ENCODE measurements around the gene C6. TPM values are rescaled to one million over a fixed set of nuclear protein-coding genes. Genes with fewer than 3 reads are reported as not detected.

Gene C6
- total and polyA plus RNA-seq, 10 of the 15 experiments (the other 5 are each of a cell fraction or from before 2014, with no cell fraction given) = 0.31 TPM; not detected in 9

GRCh38 chr5:41201082-41201772, 12.1 kb downstream of the C6 start:
- Histone ChIP-seq H3K79me2 (ENCODE audit: control insufficient read depth, insufficient read depth, low read length) (no peaks in the 10 kb centered on the region), H3K9ac (ENCODE audit: control insufficient read depth, insufficient read depth, low read length) (no peak overlapping the region), H3K27me3 (replicated peaks in 1 of 2; ENCODE audit: control insufficient read depth in 2 of 2, insufficient read depth in 2 of 2, low read length in 1 of 2) (no peaks in the 10 kb centered on the region), H4K20me1 (ENCODE audit: control insufficient read depth, insufficient read depth) (no peaks in the 10 kb centered on the region), H3K4me1 (ENCODE audit: control insufficient read depth, insufficient read depth, low read length) (no peaks in the 10 kb centered on the region), H3K27ac (ENCODE audit: control insufficient read depth, insufficient read depth) (no peak overlapping the region), H2AFZ (ENCODE audit: control insufficient read depth, low read depth, low read length) (no peak overlapping the region), H3K36me3 (ENCODE audit: control insufficient read depth in 2 of 2, insufficient read depth in 2 of 2, low read length in 1 of 2) (no peaks in the 10 kb centered on the region), H3K4me2 (ENCODE audit: control insufficient read depth, insufficient read depth) (no peak overlapping the region), H3K9me3 (replicated peaks; ENCODE audit: control insufficient read depth, insufficient read depth, low read length) (no peaks in the 10 kb centered on the region), H3K4me3 (no peak overlapping the region)
- in situ Hi-C loops (cut with MboI) (no loop called here), intact Hi-C loops (cut with micrococcal nuclease; ENCODE audit: unreplicated experiment) (no loop called here)
- CTCF ChIA-PET = no interaction called here
- SMC1A ChIA-PET (ENCODE audit: uncharacterized antibody, unreplicated experiment) = no interaction called here
- 5% methylated on average over 1 of the region's 1 CpG for WGBS (ENCODE audit: insufficient coverage, insufficient replicate concordance, low lambda C conversion rate, missing lambda C conversion rate)
- POLR2A ChIA-PET = no interaction called here
- RAD21 ChIA-PET (ENCODE audit: unreplicated experiment) = no interaction called here
- FAIRE-seq = no peak
- no peak for ATAC-seq
- BruUV-seq (replicated peaks) = no TSS peak
- no peak for TF ChIP-seq CEBPB (IDR thresholded peaks at IDR 0.05; ENCODE audit: borderline replicate concordance in 1 of 2, low read depth in 2 of 2, low read length in 2 of 2)
- TF ChIP-seq RB1 (IDR thresholded peaks at IDR 0.05; ENCODE audit: borderline replicate concordance) = no peak
- no peak for TF ChIP-seq EP300 (IDR thresholded peaks at IDR 0.05; ENCODE audit: borderline replicate concordance in 1 of 2, control insufficient read depth in 1 of 2, low read depth in 2 of 2, low read length in 2 of 2)
- no peak for TF ChIP-seq POU2F2 (IDR thresholded peaks at IDR 0.05; ENCODE audit: borderline replicate concordance, low read depth, low read length)
- no peak for TF ChIP-seq ZBED1 (IDR thresholded peaks at IDR 0.05; ENCODE audit: borderline replicate concordance)
- no peak for TF ChIP-seq STAT1 (conservative IDR thresholded peaks at IDR 0.05)
- no peak for TF ChIP-seq MAX (IDR thresholded peaks at IDR 0.05; ENCODE audit: low read depth, low read length)
- TF ChIP-seq ZNF274 (IDR thresholded peaks at IDR 0.05; ENCODE audit: insufficient read depth, insufficient read length) = no peak
- no peak for TF ChIP-seq ZBTB11 (CRISPR knock-in tag; IDR thresholded peaks at IDR 0.05)
- TF ChIP-seq SUPT20H (IDR thresholded peaks at IDR 0.05; ENCODE audit: borderline replicate concordance, control insufficient read depth, low read depth, low read length) = no peak
- TF ChIP-seq USF1 (IDR thresholded peaks at IDR 0.05; ENCODE audit: borderline replicate concordance, extremely low read length, insufficient read depth, low read depth, low read length) = no peak
- DNase-seq (ENCODE audit: low read depth, low spot score) = no peak
